Measurements from ENCODE around the gene ZNF621. TPM values are rescaled to one million over a fixed set of nuclear protein-coding genes. Genes with fewer than 3 reads are reported as not detected.

Gene ZNF621
- total RNA-seq, 2 donors from 2014 or later: 15.8 to 23.6 TPM

DNA sequence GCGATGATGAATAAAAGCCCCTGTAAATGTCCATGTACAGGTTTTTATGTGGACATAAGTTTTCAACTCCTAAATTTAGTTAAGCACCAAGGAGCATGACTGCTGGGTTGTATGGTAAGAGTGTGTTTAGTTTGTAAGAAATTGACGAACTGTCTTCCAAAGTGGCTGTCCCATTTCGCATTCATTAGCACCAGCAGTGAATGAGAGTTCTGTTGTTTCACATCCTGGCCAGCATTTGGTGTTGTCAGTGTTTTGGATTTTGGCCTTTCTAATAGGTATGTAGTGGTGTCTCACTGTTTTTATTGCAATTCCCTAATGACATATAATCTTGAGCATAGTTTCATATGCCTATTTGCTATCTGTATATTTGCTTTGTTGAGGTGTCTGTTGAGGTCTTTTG, 3.7 kb downstream of the ZNF621 start:
- no peak overlapping the region for H3K27ac ChIP-seq
- peaks cover 0 to 13% of the 10 kb centered on the region in 2 donors for H3K36me3 ChIP-seq
- 92% methylated on average over 3 of the region's 3 CpGs for WGBS
- H3K27me3 ChIP-seq (replicated peaks; ENCODE audit: insufficient read depth): no peaks in the 10 kb centered on the region
- H3K9me3 ChIP-seq: no peaks in the 10 kb centered on the region
- TF ChIP-seq POLR2A (IDR thresholded peaks at IDR 0.05): no peak
- no peak for TF ChIP-seq POLR2AphosphoS5 (IDR thresholded peaks at IDR 0.05)
- TF ChIP-seq, protein P1, sequence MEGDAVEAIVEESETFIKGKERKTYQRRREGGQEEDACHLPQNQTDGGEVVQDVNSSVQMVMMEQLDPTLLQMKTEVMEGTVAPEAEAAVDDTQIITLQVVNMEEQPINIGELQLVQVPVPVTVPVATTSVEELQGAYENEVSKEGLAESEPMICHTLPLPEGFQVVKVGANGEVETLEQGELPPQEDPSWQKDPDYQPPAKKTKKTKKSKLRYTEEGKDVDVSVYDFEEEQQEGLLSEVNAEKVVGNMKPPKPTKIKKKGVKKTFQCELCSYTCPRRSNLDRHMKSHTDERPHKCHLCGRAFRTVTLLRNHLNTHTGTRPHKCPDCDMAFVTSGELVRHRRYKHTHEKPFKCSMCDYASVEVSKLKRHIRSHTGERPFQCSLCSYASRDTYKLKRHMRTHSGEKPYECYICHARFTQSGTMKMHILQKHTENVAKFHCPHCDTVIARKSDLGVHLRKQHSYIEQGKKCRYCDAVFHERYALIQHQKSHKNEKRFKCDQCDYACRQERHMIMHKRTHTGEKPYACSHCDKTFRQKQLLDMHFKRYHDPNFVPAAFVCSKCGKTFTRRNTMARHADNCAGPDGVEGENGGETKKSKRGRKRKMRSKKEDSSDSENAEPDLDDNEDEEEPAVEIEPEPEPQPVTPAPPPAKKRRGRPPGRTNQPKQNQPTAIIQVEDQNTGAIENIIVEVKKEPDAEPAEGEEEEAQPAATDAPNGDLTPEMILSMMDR (IDR thresholded peaks at IDR 0.05): no peak
- no peak for DNase-seq (ENCODE audit: low spot score)
- intact Hi-C loops (cut with DNase I): loop anchor here (5.0 kb wide), 1 partner anchor 76 kb away; no protein-coding TSS in a partner anchor
- no peaks in the 10 kb centered on the region for H3K4me1 ChIP-seq (replicated peaks)
- no peak overlapping the region for H3K4me3 ChIP-seq

- peaks cover 0 to 13% of the 10 kb centered on the region in 2 donors for H3K36me3 ChIP-seq
These were observed 7.5 kb downstream of the ZNF621 start for GRCh38 chr3:40532252-40532651.

GRCh38 chr3:40534283-40534682, 9.5 kb downstream of the ZNF621 start:
- peaks cover 0 to 18% of the 10 kb centered on the region in 2 donors for H3K36me3 ChIP-seq
- no peak overlapping the region for H3K27ac ChIP-seq
- DNase-seq (ENCODE audit: low spot score): no peak
- intact Hi-C loops (cut with DNase I): no loop called here
- no peaks in the 10 kb centered on the region for H3K4me1 ChIP-seq (replicated peaks)
- H3K27me3 ChIP-seq (replicated peaks; ENCODE audit: insufficient read depth): no peaks in the 10 kb centered on the region
- no peak overlapping the region for H3K4me3 ChIP-seq
- TF ChIP-seq, protein P1 (IDR thresholded peaks at IDR 0.05): no peak
- TF ChIP-seq POLR2AphosphoS5 (IDR thresholded peaks at IDR 0.05) (no peak), POLR2A (IDR thresholded peaks at IDR 0.05) (no peak)
- H3K9me3 ChIP-seq: no peaks in the 10 kb centered on the region

More at GRCh38 chr3:40532252-40532651, 7.5 kb downstream of the ZNF621 start:
- Histone ChIP-seq H3K9me3 (no peaks in the 10 kb centered on the region), H3K4me3 (no peak overlapping the region), H3K4me1 (replicated peaks) (no peaks in the 10 kb centered on the region), H3K27ac (no peak overlapping the region), H3K27me3 (replicated peaks; ENCODE audit: insufficient read depth) (no peaks in the 10 kb centered on the region)
- no peak for TF ChIP-seq POLR2AphosphoS5 (IDR thresholded peaks at IDR 0.05)
- TF ChIP-seq, protein P1 (IDR thresholded peaks at IDR 0.05): no peak
- TF ChIP-seq POLR2A (IDR thresholded peaks at IDR 0.05): no peak
- WGBS: 96% methylated on average over 5 of the region's 5 CpGs
- intact Hi-C loops (cut with DNase I): no loop called here
- DNase-seq (ENCODE audit: low spot score): no peak

- Histone ChIP-seq H3K27ac (no peak overlapping the region), H3K4me1 (replicated peaks) (no peaks in the 10 kb centered on the region), H3K36me3 (no peaks in the 10 kb centered on the region), H3K27me3 (replicated peaks; ENCODE audit: insufficient read depth) (no peaks in the 10 kb centered on the region), H3K4me3 (no peak overlapping the region), H3K9me3 (no peaks in the 10 kb centered on the region)
- TF ChIP-seq, protein P1 (IDR thresholded peaks at IDR 0.05): no peak
- TF ChIP-seq POLR2A (IDR thresholded peaks at IDR 0.05) (no peak), POLR2AphosphoS5 (IDR thresholded peaks at IDR 0.05) (no peak)
- 46% methylated on average over 1 of the region's 1 CpG for WGBS
- intact Hi-C loops (cut with DNase I): no loop called here
- DNase-seq (ENCODE audit: low spot score): no peak
These were observed 22.1 kb downstream of the ZNF621 start for GRCh38 chr3:40546816-40547215.

DNA sequence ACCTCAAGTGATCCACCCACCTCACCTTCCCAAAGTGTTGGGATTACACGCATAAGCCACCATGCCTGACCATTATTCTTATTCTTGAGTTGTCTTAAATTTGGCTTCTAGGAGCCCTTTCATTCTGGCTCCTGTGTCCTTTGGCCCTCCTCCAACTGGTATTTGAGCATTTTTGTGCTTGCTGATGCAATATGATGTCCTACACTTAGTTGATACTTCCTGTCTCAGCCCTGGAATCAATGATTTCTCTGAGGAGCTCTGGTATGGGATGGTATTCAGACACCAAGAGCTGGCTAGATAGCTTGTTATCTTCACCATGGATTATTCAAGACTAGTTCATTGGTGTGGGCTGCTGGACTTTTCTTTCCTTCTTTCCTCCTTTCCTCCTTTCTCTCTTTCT, 25.4 kb downstream of the ZNF621 start:
- intact Hi-C loops (cut with DNase I): no loop called here
- no peak for DNase-seq (ENCODE audit: low spot score)
- Histone ChIP-seq H3K27ac (no peak overlapping the region), H3K36me3 (no peaks in the 10 kb centered on the region), H3K9me3 (no peaks in the 10 kb centered on the region), H3K4me1 (replicated peaks) (no peaks in the 10 kb centered on the region), H3K27me3 (replicated peaks; ENCODE audit: insufficient read depth) (no peaks in the 10 kb centered on the region), H3K4me3 (no peak overlapping the region)
- no peak for TF ChIP-seq POLR2AphosphoS5 (IDR thresholded peaks at IDR 0.05)
- TF ChIP-seq, protein P1 (IDR thresholded peaks at IDR 0.05): no peak
- no peak for TF ChIP-seq POLR2A (IDR thresholded peaks at IDR 0.05)
- 96% methylated on average over 1 of the region's 1 CpG for WGBS

Data from prostate gland (tissue), 2 donors.